Globus pallidus (tissue), 1 donor: Measurements from ENCODE around the gene YIPF1.

Experiments
- DNase-seq: peaks from one replicate; pipeline ENCODE4 v3.0.0-alpha.2; 2015; ENCODE audit warnings: low spot score

YIPF1 gene

DNA sequence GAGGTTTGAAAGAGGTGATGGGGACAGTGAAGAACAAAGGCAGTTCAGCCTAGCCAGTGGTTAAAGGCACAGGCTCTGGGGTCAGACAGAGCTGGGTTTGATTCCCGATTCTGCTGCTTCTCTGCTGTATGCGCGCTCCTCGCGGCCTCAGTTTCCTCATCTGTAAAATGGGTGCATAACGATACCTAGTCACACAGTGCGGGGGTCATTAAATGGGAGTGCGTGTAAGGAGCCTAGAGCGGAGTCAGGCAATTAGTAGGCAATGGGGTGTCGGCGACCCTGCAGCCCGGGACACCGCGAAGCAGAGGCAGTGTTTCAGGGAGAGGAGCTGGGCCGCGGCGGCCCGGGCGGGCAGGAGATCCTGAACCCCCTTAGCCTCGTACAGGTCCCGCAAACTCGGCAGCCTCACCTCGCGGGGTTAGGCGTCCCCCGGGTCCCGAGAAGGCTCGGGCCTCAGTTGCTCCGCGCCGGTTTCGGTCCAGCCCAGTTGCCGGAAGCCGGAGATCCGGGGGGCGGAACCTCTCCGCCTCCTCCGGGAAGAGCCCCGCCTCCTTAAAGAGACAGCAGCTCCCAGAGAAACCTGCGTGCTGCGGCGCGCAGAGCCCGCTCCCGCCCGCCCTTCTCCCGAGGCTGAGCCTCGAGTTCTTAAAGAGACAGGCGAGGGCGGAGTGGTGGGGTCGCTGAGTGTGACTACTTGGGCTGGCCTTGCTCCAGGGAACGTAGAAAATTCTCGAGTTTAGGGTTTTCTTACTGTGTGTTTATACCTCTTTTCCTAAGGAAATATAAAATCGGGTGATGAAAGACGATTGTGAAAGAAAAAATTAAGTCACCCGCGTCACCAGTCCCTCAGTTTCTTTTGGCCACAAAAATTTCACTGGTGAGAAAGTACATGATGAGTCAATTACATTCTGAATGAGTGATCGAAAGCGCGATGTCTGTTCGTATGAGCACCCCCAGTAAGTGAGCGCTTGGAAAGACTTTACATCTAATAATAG lies at the start of gene YIPF1:
TSS of gene YIPF1 (minus strand) at position 494 of the 995 bp plus-strand sequence. CDS start 860 bp downstream, outside the sequence.
- peak; percentile 93 for DNase-seq

DNA sequence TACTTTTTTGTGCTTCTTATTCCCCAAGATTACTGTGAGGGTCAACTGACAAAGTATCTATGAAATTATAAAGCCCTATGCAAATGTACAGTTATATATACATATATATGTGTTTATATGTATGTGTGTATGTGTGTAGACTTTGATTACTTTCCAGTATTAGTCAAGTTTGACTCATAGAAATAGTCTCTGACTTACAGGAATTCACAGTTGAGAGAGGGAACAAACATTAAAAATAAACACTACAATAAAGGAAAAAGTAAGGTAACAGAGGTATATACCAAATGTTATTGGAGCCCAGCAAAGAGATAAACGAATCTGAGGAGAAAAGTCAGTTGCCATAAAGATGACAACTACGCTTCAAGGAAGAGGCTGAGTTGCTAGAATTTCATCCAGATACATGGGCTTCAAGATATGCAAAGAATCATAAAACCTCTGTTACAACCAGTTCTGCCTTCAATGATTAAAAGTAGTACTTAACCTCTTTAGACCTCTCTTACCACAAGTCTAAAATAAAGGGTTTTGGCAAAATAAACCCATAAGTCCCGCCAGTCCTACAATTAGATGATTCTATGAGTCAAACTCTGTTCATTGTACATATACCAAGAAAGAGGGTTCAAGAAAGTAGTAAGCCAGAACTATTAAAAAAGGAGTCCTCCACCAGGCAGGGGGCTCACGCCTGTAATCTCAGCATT lies 48.7 kb upstream of the YIPF1 start:
- no peak for DNase-seq

DNA sequence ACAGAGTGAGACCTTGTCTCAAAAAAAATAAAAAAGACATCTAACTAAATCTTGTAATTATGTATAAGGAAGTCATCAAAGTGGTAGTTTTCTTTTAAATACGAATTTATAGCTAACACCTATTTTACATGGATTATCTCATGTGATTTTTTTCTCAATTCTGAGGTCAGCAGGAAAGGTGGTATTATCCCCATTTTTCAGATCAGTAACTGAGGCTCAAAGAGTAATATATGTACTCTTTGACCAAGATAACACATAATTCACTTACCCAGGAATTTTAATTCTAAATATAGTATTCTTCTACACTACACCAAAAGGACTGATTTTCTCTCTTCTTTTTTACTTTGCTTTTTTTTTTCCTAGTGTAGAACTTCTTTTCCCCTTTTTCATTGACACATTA lies 46.8 kb upstream of the YIPF1 start:
- no peak for DNase-seq

GRCh38 chr1:53934170-53934765 lies 44.7 kb upstream of the YIPF1 start:
- no peak for DNase-seq

GRCh38 chr1:53931523-53931922 lies 41.9 kb upstream of the YIPF1 start:
- DNase-seq = no peak

GRCh38 chr1:53930932-53931331 lies 41.3 kb upstream of the YIPF1 start:
- DNase-seq = no peak

GRCh38 chr1:53929246-53929960 lies 39.8 kb upstream of the YIPF1 start:
- DNase-seq = no peak

GRCh38 chr1:53927376-53927881 lies 37.8 kb upstream of the YIPF1 start:
- no peak for DNase-seq

- no peak for DNase-seq
These were observed 30.1 kb upstream of the YIPF1 start for GRCh38 chr1:53919675-53920066.

DNA sequence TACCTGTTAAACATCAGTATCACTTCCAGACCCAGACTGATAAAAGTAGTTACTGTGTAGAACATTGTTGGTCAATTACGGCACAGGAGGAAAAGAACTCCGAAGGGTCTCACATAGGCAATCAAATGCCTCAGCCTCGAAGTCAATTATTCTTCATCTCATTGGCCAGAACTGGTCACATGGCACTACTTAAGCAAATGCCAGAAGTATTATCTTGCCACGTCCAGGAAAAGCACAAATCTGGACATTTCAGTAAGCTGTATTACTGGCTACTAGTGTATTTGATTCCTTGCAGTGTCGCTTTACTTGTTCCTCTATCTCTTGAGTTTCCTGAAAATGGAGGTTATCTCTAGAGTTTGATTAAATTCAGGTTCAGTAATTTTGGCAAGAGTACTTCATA lies 28.7 kb upstream of the YIPF1 start:
- no peak for DNase-seq

GRCh38 chr1:53913352-53914033 lies 23.9 kb upstream of the YIPF1 start:
- DNase-seq = no peak

- DNase-seq = no peak
These were observed 21.8 kb upstream of the YIPF1 start for GRCh38 chr1:53911442-53911841.

- no peak for DNase-seq
These were observed 20.3 kb upstream of the YIPF1 start for GRCh38 chr1:53909946-53910345.

- no peak for DNase-seq
These were observed 16.5 kb upstream of the YIPF1 start for GRCh38 chr1:53906121-53906520.

DNA sequence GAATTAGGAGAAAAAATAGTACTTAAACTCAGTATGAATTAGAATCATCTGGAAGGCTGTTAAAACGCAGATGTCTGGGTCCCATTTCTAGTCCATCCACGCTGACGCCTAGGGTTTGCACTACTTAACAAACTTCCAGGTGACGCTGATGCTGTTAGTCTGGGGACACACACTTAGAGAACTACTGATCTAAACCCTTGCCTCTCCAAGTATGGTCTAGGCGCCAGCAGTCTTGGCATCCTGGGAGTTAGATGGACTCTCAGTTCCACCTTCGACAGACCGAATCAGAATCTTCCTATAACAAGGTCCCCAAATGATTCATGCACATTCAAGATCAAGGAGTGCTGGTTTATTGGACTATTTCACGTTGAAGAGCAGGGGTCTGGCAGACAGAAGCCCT lies 15.9 kb upstream of the YIPF1 start:
- no peak for DNase-seq

GRCh38 chr1:53902235-53903138 lies 12.9 kb upstream of the YIPF1 start:
- no peak for DNase-seq

DNA sequence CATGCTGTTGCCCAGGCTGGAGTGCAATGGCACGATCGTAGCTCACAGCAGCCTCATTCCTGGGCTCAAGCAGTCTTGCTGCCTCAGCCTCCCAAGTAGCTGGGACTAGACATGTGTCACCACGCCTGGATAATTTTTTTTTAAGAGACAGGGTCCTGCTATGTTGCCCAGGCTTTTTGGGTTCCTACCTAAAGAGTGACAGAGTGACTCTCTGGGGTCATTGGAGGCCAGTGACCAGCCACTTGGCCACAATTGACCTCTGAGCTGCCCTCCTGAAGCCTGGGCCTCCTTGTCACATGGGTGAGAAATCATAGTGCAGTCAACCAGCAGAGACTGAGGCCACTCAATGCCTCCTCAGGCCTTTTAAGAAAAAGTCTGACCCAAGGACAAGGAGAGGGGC lies 10.1 kb upstream of the YIPF1 start:
- no peak for DNase-seq

DNA sequence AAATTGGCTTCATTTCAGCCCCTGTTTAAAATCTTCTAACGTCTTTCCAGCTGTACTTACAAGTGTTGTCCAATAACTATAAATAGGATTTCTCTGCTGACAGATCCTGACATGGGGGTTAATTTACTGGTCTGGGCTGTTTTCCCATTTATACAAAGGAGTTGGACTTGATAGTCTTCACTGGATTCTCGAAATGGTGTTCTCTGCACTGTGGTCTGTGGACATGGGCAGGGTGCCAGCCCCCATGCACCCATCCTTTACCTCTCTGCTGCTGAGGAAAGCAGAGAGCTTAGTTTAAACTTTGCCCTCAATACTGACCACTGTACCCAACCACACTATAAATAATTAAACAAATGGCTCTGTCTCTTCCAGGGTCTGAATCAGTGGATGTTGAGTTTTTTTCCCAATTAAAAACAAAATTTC lies 9.6 kb upstream of the YIPF1 start:
- peak; percentile 19 for DNase-seq

GRCh38 chr1:53896635-53897229 lies 7.1 kb upstream of the YIPF1 start:
- DNase-seq = peak; percentile 11

GRCh38 chr1:53895421-53895820 lies 5.8 kb upstream of the YIPF1 start:
- DNase-seq = no peak
